Esophagus squamous epithelium (tissue), 5 donors: Measurements from ENCODE around the gene PCDHB16. TPM values are rescaled to one million over a fixed set of nuclear protein-coding genes. Genes with fewer than 3 reads are reported as not detected.
A peak's percentile ranks its signal among the peaks of the same experiment; 100 is the strongest.
"Not testable (repeated sequence)": the region's sequence is repeated elsewhere in the genome, so short reads cannot be mapped to it uniquely, and the experiment has no call there.

Source experiments
- DNase-seq: peaks from one replicate; lab custom pipeline; 2025; lab: John Stamatoyannopoulos, UW
- H3K27ac ChIP-seq, 4 donors: fragments of 200-600 bp; sonication (generic); one replicate each; pipeline ENCODE4 v1.5.1; 2016 to 2019; ENCODE audit warnings: mild to moderate bottlenecking in 1 of 4
- H3K27me3 ChIP-seq, 4 donors: fragments of 200-600 bp; sonication (generic); 1 replicate in 3 of 4; 2 replicates in 1 of 4; pipeline versions ENCODE4 v1.5.1 to v1.6.0; 2017 to 2021; ENCODE audit warnings: antibody characterized with exemption in 1 of 4
- H3K36me3 ChIP-seq, 3 donors: fragments of 200-600 bp; sonication (generic); one replicate each; pipeline ENCODE4 v1.5.1; 2016 to 2019
- H3K4me1 ChIP-seq, 3 donors: fragments of 200-600 bp; sonication (generic); one replicate each; pipeline ENCODE4 v1.5.1; 2017 to 2019
- H3K4me3 ChIP-seq, 4 donors: fragments of 200-600 bp; sonication (generic); 1 replicate in 3 of 4; 2 replicates in 1 of 4; pipeline ENCODE4 v1.5.1; 2016 to 2019; ENCODE audit warnings: mild to moderate bottlenecking in 2 of 4, moderate library complexity in 1 of 4
- H3K9me3 ChIP-seq, 3 donors: fragments of 200-600 bp; sonication (generic); one replicate each; pipeline ENCODE4 v1.5.1; 2016 to 2019
- POLR2A ChIP-seq, 4 donors: fragments of 450-650 bp; IDR thresholded peaks; one replicate each; pipeline ENCODE4 v1.6.1; 2017; ENCODE audit warnings: antibody characterized with exemption in 4 of 4, mild to moderate bottlenecking in 4 of 4, moderate library complexity in 3 of 4
- WGBS, 2 donors: methylation state at CpG; one replicate each; pipeline ENCODE4 v1.1.5; 2018; 5-methylcytosine and 5-hydroxymethylcytosine counted together
- intact Hi-C: fragments of 100-400 bp; cut with DNase I; formaldehyde crosslinking; loops from one replicate; pipeline ENCODE4 v1.15.0; 2022
- total RNA-seq, 4 donors: library from RNA; depleted of rRNA; stranded (reverse); fragments of >200 nt; gene quantifications; one replicate each; pipeline ENCODE4 v1.1.0, GENCODE V29; 2016
- TF ChIP-seq, protein P1 (sequence below), 6 experiments: fragments of 450-650 bp in 4 of 6; fragments of 200-600 bp in 2 of 6; sonication (generic) in 2 of 6; IDR thresholded peaks; one replicate each; pipeline ENCODE4 v1.5.1; 2016 to 2019; ENCODE audit warnings: antibody characterized with exemption in 6 of 6, mild to moderate bottlenecking in 4 of 6, moderate library complexity in 4 of 6
- donor health status: DM: yes; HTN: yes; CAD: no.

The PCDHB16 gene
- total RNA-seq: 1 to 10 TPM in 1 of 4 donors, under 1 TPM in 3; 0.11 to 1.3 (median 0.61) TPM

DNA sequence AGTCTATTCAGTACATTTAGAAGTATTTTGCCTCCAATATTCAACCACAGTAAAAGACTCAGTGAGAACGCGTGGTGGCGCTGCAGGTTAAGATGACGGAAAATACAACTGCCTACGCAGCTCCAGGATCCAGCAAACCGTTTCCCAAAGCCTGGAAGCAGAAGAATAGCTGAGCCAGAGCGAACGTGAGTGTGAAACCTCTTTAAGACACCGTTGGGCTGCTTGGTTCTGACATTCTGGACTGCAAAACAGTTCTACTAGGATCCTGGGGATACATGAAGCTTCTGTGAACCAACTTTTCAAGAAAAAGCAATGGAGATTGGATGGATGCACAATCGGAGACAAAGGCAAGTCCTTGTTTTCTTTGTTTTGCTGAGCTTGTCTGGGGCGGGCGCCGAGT is at the start of gene PCDHB16:
TSS of gene PCDHB16 (plus strand) at position 140 of the 400 bp plus-strand sequence. CDS start at position 313, 173 bp downstream.
- TF ChIP-seq POLR2A (IDR thresholded peaks at IDR 0.05): no peak
- TF ChIP-seq, protein P1, sequence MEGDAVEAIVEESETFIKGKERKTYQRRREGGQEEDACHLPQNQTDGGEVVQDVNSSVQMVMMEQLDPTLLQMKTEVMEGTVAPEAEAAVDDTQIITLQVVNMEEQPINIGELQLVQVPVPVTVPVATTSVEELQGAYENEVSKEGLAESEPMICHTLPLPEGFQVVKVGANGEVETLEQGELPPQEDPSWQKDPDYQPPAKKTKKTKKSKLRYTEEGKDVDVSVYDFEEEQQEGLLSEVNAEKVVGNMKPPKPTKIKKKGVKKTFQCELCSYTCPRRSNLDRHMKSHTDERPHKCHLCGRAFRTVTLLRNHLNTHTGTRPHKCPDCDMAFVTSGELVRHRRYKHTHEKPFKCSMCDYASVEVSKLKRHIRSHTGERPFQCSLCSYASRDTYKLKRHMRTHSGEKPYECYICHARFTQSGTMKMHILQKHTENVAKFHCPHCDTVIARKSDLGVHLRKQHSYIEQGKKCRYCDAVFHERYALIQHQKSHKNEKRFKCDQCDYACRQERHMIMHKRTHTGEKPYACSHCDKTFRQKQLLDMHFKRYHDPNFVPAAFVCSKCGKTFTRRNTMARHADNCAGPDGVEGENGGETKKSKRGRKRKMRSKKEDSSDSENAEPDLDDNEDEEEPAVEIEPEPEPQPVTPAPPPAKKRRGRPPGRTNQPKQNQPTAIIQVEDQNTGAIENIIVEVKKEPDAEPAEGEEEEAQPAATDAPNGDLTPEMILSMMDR (IDR thresholded peaks at IDR 0.05): no peak
- Histone ChIP-seq H3K27ac (peak within 1 kb of the TSS in 1 of 4 donors; percentile 17), H3K9me3 (peaks cover 0 to 63% (median 34%) of the 10 kb centered on the region in 3 donors), H3K36me3 (no peaks in the 10 kb centered on the region), H3K4me3 (peak within 1 kb of the TSS in 3 of 4 donors; percentile 29 to 39 (median 29)), H3K27me3 (peaks cover 0 to 50% (median 2%) of the 10 kb centered on the region in 4 donors), H3K4me1 (no peaks in the 10 kb centered on the region)
- DNase-seq: no peak
- WGBS, 2 donors: 22 to 23% methylated on average over 13 of the region's 13 CpGs
- intact Hi-C loops: no loop called here

- 25 to 37% methylated on average over 19 to 22 of the region's 22 CpGs for WGBS, 2 donors
- no peak for DNase-seq
- peak within 1 kb of the TSS; percentile 1 to 56 (median 27) for H3K4me3 ChIP-seq
- H3K36me3 ChIP-seq: no peaks in the 10 kb centered on the region
- TF ChIP-seq POLR2A (IDR thresholded peaks at IDR 0.05): no peak
- TF ChIP-seq, protein P1 (IDR thresholded peaks at IDR 0.05): peak in 1 of 6 experiments; percentile 21
- H3K4me1 ChIP-seq: no peaks in the 10 kb centered on the region
- H3K9me3 ChIP-seq: peaks cover 0 to 78% (median 29%) of the 10 kb centered on the region in 3 donors
- no peaks in the 10 kb centered on the region for H3K27me3 ChIP-seq
- no peak within 1 kb of the TSS for H3K27ac ChIP-seq
- intact Hi-C loops: no loop called here
Measured at GRCh38 chr5:141135030-141135717, 47.0 kb upstream of the PCDHB16 start, which contains the start of gene PCDHB5. PCDHB5 (plus strand) TSS chr5:141135206; CDS start chr5:141135435, 229 bp downstream.

- intact Hi-C loops: no loop called here
- no peak for TF ChIP-seq POLR2A (IDR thresholded peaks at IDR 0.05)
- TF ChIP-seq, protein P1 (IDR thresholded peaks at IDR 0.05): no peak
- WGBS, 2 donors: 64 to 67% methylated on average over 18 to 19 of the region's 19 CpGs
- Histone ChIP-seq H3K27me3 (no peaks in the 10 kb centered on the region), H3K4me3 (peak overlapping the region; percentile 1 to 56 (median 27)), H3K27ac (no peak overlapping the region), H3K9me3 (peaks cover 0 to 83% (median 29%) of the 10 kb centered on the region in 3 donors), H3K4me1 (no peaks in the 10 kb centered on the region), H3K36me3 (no peaks in the 10 kb centered on the region)
- DNase-seq: no peak
Measured at GRCh38 chr5:141135718-141136266, 46.4 kb upstream of the PCDHB16 start.

- H3K27me3 ChIP-seq, intact Hi-C loops, H3K4me3 ChIP-seq, H3K4me1 ChIP-seq, H3K27ac ChIP-seq, H3K36me3 ChIP-seq, DNase-seq: not testable (repeated sequence)
- H3K9me3 ChIP-seq: peaks cover 0 to 82% (median 29%) of the 10 kb centered on the region in 3 donors
- WGBS, 2 donors: 53 to 82% methylated on average over 2 to 23 of the region's 34 CpGs
Measured at GRCh38 chr5:141137346-141137745, 44.8 kb upstream of the PCDHB16 start.

DNA sequence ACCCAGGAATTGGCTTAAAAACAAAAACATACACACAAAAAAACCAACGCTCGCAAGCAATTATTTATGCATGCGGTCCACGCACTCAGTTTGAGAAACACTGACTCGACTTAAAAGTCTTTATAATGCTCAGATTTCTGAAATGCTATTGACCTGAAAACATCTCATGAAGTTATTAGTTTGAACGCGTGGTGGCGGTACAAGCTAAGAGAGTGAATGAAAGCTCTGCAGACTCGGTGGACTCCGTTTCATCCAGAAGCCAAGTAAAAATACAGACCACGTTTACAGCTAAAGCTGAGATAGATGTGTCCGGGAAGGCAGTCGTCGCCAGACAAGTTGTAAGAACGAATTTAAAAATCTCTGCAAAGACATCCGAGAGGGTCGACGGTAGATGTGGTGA is 32.4 kb upstream of the PCDHB16 start, which contains the start of gene PCDHB6:
TSS of gene PCDHB6 (plus strand) at position 246 of the 400 bp plus-strand sequence. CDS start 201 bp downstream, outside the sequence.
- 23 to 25% methylated on average over 18 of the region's 18 CpGs for WGBS, 2 donors
- no peaks in the 10 kb centered on the region for H3K36me3 ChIP-seq
- intact Hi-C loops: no loop called here
- no peak for DNase-seq
- TF ChIP-seq, protein P1 (IDR thresholded peaks at IDR 0.05): peak in 1 of 6 experiments; percentile 5
- no peak for TF ChIP-seq POLR2A (IDR thresholded peaks at IDR 0.05)
- H3K27me3 ChIP-seq: peaks cover 0 to 10% (median 0%) of the 10 kb centered on the region in 4 donors
- H3K9me3 ChIP-seq: peaks cover 0 to 39% (median 25%) of the 10 kb centered on the region in 3 donors
- no peaks in the 10 kb centered on the region for H3K4me1 ChIP-seq
- H3K4me3 ChIP-seq: no peak within 1 kb of the TSS
- H3K27ac ChIP-seq: no peak within 1 kb of the TSS
